Lung (tissue), 16 donors: Measurements from ENCODE around the gene DUSP2. TPM values are rescaled to one million over a fixed set of nuclear protein-coding genes. Genes with fewer than 3 reads are reported as not detected.

ENCODE experiments used
- ATAC-seq: fragments of 200-7000 bp; cut with Tn5 transposase; one replicate; pipeline ENCODE4 v1.9.1; 2020; ENCODE audit warnings: moderate number of reproducible peaks; ENCODE audit not compliant: insufficient read depth, low FRiP score
- DNase-seq, 3 donors: peaks; one replicate each; pipeline ENCODE4 v3.0.0-alpha.2; 2013 to 2017
- H3K27ac ChIP-seq, 2 donors: one replicate each; pipeline ENCODE4 v1.5.1; 2013; ENCODE audit warnings: mild to moderate bottlenecking in 2 of 2, moderate library complexity in 2 of 2, control low read depth in 1 of 2, inconsistent platforms in 1 of 2, low read depth in 1 of 2, low read length in 1 of 2
- H3K27me3 ChIP-seq, 3 donors: one replicate each; pipeline ENCODE4 v1.5.1; 2013; ENCODE audit warnings: low read length in 2 of 3; ENCODE audit not compliant: control insufficient read depth in 3 of 3, insufficient read depth in 3 of 3
- H3K36me3 ChIP-seq, 4 donors: one replicate each; pipeline ENCODE4 v1.5.1; 2013; ENCODE audit warnings: low read length in 4 of 4, mild to moderate bottlenecking in 1 of 4, moderate library complexity in 1 of 4; ENCODE audit not compliant: control insufficient read depth in 4 of 4, insufficient read depth in 4 of 4
- H3K4me1 ChIP-seq, 5 donors: one replicate each; pipeline ENCODE4 v1.5.1; 2013; ENCODE audit warnings: low read length in 5 of 5, mild to moderate bottlenecking in 2 of 5, moderate library complexity in 1 of 5; ENCODE audit not compliant: control insufficient read depth in 5 of 5, insufficient read depth in 5 of 5
- H3K4me3 ChIP-seq: one replicate; pipeline ENCODE4 v1.5.1; 2013; ENCODE audit warnings: mild to moderate bottlenecking, control low read depth, moderate library complexity
- H3K9ac ChIP-seq, 2 donors: one replicate each; pipeline ENCODE4 v1.5.1; 2013; ENCODE audit warnings: low read length in 2 of 2, control low read depth in 1 of 2; ENCODE audit not compliant: insufficient read depth in 1 of 2
- H3K9me3 ChIP-seq, 4 donors: one replicate each; pipeline ENCODE4 v1.5.1; 2013; ENCODE audit warnings: low read length in 3 of 4, mild to moderate bottlenecking in 1 of 4, moderate library complexity in 1 of 4; ENCODE audit not compliant: control insufficient read depth in 4 of 4, insufficient read depth in 3 of 4
- WGBS, 2 donors: extraction: QIAGEN DNeasy Blood & Tissue Kit; methylation state at CpG; one replicate each; pipeline ENCODE4 v1.1.7; 2013; 5-methylcytosine and 5-hydroxymethylcytosine counted together
- long read RNA-seq, 5 donors: transcript quantifications; one replicate each; lab custom pipeline, GENCODE V29; 2026
- polyA plus RNA-seq, 2 donors: library from polyadenylated mRNA; stranded (reverse); fragments of 200-250 nt; gene quantifications; one replicate each; pipeline ENCODE4 v1.2.1, GENCODE V29; 2013
- total RNA-seq, 2 donors: library from RNA; depleted of rRNA in 1 of 2; stranded (reverse); fragments of >200 nt in 1 of 2; gene quantifications; one replicate each; pipeline ENCODE4 v1.2.1, GENCODE V29; 2014 to 2021
- TF ChIP-seq, protein P1 (sequence below): IDR thresholded peaks from 2 replicates; pipeline ENCODE4 v1.5.1; 2012; ENCODE audit warnings: mild to moderate bottlenecking; ENCODE audit errors: control extremely low read depth, extremely low read depth
- donor health status: control.
- donor health status: control.
- donor health status: Bipolar disorder and iron deficiency.
- donor health status: healthy.
- donor health status: DM: yes; HTN: yes; CAD: no.

Gene DUSP2, protein sequence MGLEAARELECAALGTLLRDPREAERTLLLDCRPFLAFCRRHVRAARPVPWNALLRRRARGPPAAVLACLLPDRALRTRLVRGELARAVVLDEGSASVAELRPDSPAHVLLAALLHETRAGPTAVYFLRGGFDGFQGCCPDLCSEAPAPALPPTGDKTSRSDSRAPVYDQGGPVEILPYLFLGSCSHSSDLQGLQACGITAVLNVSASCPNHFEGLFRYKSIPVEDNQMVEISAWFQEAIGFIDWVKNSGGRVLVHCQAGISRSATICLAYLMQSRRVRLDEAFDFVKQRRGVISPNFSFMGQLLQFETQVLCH
- total RNA-seq (1 to 10 TPM; 4.4 to 7.3 TPM), polyA plus RNA-seq (10 to 100 TPM in 1 of 2 donors, 1 to 10 TPM in 1; 3.5 to 33.6 TPM)
- long read RNA-seq, donor 1, result 0 reads
- long read RNA-seq, donor 2, result 0 reads
- long read RNA-seq, donor 3, partial matches to known transcripts, result 0 of 2 reads
- long read RNA-seq, donor 3, other reads (novel, unspliced or antisense), result 0 of 2 reads
- long read RNA-seq, donor 4, partial matches to known transcripts, result 0 of 2 reads
- long read RNA-seq, donor 4, other reads (novel, unspliced or antisense), result 0 of 2 reads
- long read RNA-seq, donor 5, partial matches to known transcripts, result 0 of 2 reads
- long read RNA-seq, donor 5, other reads (novel, unspliced or antisense), result 0 of 2 reads

DNA sequence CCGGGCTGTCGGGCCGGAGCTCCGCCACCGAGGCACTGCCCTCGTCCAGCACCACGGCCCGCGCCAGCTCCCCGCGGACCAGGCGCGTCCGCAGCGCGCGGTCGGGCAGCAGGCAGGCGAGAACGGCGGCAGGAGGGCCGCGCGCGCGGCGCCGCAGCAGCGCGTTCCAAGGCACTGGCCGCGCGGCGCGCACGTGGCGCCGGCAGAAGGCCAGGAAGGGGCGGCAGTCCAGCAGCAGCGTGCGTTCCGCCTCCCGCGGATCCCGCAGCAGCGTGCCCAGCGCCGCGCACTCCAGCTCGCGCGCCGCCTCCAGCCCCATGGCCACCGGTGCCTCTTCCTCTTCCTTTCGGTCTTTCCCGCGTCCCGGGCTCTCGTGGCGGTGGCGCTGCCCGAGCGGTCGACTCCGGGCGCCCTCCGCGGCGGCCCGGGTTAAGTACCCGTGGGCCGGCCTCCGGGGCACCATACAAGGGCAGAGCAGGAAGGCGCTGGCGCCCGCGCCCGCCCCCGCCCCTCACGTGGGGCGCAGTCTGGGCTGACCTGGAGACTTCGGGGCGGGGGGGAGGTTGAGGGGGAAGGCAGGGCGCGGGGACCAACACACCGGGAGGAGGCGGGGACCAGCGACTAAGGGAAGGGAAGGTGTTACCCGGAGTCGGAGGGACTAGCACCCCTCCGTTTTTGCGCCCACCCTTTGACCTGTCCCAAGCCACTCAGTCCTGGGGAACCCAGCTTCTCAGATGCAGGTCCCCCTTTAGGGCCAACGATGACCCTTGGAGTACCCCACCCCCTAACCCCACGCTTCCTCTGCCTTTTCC is at the start of gene DUSP2:
Gene DUSP2, minus strand, starts transcription at position 405 of the 812 bp plus-strand sequence. Its CDS starts 86 bp downstream, at position 319.
- WGBS, 2 donors, result 2 to 3% methylated on average over 74 to 94 of the region's 94 CpGs
- ATAC-seq (peak; percentile 82), DNase-seq (peak; percentile 70 to 88 (median 73))
- TF ChIP-seq, protein P1, sequence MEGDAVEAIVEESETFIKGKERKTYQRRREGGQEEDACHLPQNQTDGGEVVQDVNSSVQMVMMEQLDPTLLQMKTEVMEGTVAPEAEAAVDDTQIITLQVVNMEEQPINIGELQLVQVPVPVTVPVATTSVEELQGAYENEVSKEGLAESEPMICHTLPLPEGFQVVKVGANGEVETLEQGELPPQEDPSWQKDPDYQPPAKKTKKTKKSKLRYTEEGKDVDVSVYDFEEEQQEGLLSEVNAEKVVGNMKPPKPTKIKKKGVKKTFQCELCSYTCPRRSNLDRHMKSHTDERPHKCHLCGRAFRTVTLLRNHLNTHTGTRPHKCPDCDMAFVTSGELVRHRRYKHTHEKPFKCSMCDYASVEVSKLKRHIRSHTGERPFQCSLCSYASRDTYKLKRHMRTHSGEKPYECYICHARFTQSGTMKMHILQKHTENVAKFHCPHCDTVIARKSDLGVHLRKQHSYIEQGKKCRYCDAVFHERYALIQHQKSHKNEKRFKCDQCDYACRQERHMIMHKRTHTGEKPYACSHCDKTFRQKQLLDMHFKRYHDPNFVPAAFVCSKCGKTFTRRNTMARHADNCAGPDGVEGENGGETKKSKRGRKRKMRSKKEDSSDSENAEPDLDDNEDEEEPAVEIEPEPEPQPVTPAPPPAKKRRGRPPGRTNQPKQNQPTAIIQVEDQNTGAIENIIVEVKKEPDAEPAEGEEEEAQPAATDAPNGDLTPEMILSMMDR, result no peak
- peak within 1 kb of the TSS; percentile 53 for H3K4me3 ChIP-seq
- H3K27ac ChIP-seq, result peak within 1 kb of the TSS; percentile 49 to 53
- H3K36me3 ChIP-seq, result no peaks in the 10 kb centered on the region
- H3K4me1 ChIP-seq, result peaks cover 0 to 37% (median 15%) of the 10 kb centered on the region in 5 donors
- H3K9ac ChIP-seq, result no peak within 1 kb of the TSS
- no peaks in the 10 kb centered on the region for H3K9me3 ChIP-seq
- no peaks in the 10 kb centered on the region for H3K27me3 ChIP-seq

DNA sequence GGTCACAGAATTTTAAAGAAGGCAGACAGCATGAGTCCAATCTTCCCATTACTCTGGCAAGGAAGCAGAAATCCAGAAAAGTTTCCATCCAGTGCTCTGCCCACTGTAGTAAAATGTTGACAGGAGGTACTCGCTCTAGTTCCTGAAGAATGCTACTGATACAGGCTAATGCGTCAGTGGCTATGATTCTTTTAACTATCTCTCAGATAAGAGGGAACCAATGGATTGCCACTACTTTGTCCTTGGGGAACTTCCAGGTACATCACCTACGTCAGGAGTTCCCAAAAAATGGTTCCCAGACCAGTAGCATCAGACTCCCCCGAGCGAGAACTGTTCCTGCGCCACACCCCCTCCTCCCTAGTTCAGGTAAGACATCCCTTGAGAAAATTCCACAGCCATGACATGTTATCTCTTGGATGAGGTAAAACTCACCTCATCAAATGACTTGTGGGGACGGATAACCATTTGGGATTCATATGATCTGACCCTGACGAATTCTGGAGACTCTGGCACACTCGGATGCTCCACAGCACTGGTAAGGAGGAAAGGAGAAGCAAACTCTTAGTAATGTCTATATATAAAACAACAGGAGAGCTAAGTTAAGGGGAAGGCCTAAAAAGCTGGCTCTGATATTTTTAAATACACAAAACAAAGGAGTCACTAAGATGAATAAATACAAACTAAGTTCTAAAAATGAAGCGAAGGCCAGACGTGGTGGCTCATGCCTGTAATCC is 46.9 kb upstream of the DUSP2 start:
- ATAC-seq, result no peak
- no peaks in the 10 kb centered on the region for H3K27me3 ChIP-seq
- H3K9ac ChIP-seq, result no peak overlapping the region
- peaks cover 0 to 16% (median 0%) of the 10 kb centered on the region in 5 donors for H3K4me1 ChIP-seq
- no peak for DNase-seq
- peaks cover 26 to 45% (median 37%) of the 10 kb centered on the region in 4 donors for H3K36me3 ChIP-seq
- TF ChIP-seq, protein P1, result no peak
- peak overlapping the region in 1 of 2 donors; percentile 93 for H3K27ac ChIP-seq
- 95 to 96% methylated on average over 11 of the region's 11 CpGs for WGBS, 2 donors
- no peak overlapping the region for H3K4me3 ChIP-seq
- H3K9me3 ChIP-seq, result no peaks in the 10 kb centered on the region

DNA sequence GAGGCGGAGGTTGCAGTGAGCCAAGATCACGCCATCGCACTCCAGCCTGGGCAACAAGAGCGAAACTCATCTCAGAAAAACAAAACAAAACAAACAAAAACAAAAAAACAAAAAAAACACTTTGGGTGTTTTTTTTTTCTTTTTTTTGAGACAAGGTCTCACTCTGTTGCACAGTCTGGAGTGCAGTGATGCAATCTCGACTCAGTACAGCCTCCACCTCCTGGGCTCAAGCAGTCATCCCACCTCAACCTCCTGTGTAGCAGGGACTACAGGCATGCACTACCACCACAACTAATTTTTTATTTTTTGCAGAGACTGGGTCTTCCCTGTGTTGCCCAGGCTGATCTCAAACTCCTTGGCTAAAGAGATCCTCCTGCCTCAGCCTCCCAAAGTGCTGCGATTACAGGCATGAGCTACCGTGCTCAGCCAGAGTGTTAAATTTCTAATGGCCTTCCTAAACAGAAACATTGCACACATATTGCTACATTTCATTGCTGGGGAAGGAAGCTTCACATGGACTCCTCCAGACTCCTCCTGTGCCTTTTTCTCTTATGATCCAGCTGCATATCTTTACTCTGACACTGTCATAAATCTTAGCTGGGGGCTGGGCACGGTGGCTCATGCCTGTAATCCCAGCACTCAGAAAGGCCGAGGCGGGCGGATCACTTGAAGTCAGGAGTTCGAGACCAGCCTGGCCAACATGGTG is 43.7 kb upstream of the DUSP2 start:
- 91 to 94% methylated on average over 12 of the region's 12 CpGs for WGBS, 2 donors
- TF ChIP-seq, protein P1, result no peak
- ATAC-seq, result no peak

More for the DNA sequence above, 43.7 kb upstream of the DUSP2 start:
- Histone ChIP-seq H3K36me3 (peaks cover 33 to 51% (median 44%) of the 10 kb centered on the region in 4 donors), H3K27me3 (no peaks in the 10 kb centered on the region), H3K9ac (no peak overlapping the region), H3K4me3 (no peak overlapping the region), H3K27ac (peak overlapping the region in 1 of 2 donors; percentile 90), H3K9me3 (no peaks in the 10 kb centered on the region), H3K4me1 (peaks cover 0 to 12% (median 0%) of the 10 kb centered on the region in 5 donors)
- DNase-seq, result no peak
